Pons (tissue), 1 donor: ENCODE data around the gene PRRC2A.

Experiments
- DNase-seq: peaks from one replicate; pipeline ENCODE4 v3.0.0-alpha.2; 2016; ENCODE audit warnings: low spot score

The PRRC2A gene

GRCh38 chr6:31666337-31666965 lies 45.9 kb downstream of the PRRC2A start:
- DNase-seq: no peak

GRCh38 chr6:31669676-31670075 lies 49.2 kb downstream of the PRRC2A start, which contains the start of gene LY6G5B:
Gene LY6G5B (plus strand): TSS chr6:31669976. CDS start chr6:31670951, 975 bp downstream.
- no peak for DNase-seq

GRCh38 chr6:31676322-31676903 lies 55.9 kb downstream of the PRRC2A start:
- DNase-seq: no peak

- no peak for DNase-seq
These were observed 56.4 kb downstream of the PRRC2A start for GRCh38 chr6:31676904-31677303.

- DNase-seq: no peak
These were observed 57.4 kb downstream of the PRRC2A start for GRCh38 chr6:31677955-31678354.

- DNase-seq: peak; percentile 78
These were observed 60.0 kb downstream of the PRRC2A start, which contains the start of gene LY6G5C for GRCh38 chr6:31680226-31681134. Gene LY6G5C (minus strand): TSS chr6:31681067. CDS start chr6:31680373, 694 bp downstream.

- DNase-seq: no peak
These were observed 60.7 kb downstream of the PRRC2A start for GRCh38 chr6:31681135-31681671.

- no peak for DNase-seq
These were observed 63.1 kb downstream of the PRRC2A start for GRCh38 chr6:31683591-31683990.

GRCh38 chr6:31686483-31686882 lies 66.0 kb downstream of the PRRC2A start:
- DNase-seq: no peak

GRCh38 chr6:31687321-31687720 lies 66.8 kb downstream of the PRRC2A start:
- DNase-seq: no peak
